ENCODE data around the gene TP53I11.

TP53I11 gene, protein sequence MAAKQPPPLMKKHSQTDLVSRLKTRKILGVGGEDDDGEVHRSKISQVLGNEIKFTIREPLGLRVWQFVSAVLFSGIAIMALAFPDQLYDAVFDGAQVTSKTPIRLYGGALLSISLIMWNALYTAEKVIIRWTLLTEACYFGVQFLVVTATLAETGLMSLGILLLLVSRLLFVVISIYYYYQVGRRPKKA

DNA sequence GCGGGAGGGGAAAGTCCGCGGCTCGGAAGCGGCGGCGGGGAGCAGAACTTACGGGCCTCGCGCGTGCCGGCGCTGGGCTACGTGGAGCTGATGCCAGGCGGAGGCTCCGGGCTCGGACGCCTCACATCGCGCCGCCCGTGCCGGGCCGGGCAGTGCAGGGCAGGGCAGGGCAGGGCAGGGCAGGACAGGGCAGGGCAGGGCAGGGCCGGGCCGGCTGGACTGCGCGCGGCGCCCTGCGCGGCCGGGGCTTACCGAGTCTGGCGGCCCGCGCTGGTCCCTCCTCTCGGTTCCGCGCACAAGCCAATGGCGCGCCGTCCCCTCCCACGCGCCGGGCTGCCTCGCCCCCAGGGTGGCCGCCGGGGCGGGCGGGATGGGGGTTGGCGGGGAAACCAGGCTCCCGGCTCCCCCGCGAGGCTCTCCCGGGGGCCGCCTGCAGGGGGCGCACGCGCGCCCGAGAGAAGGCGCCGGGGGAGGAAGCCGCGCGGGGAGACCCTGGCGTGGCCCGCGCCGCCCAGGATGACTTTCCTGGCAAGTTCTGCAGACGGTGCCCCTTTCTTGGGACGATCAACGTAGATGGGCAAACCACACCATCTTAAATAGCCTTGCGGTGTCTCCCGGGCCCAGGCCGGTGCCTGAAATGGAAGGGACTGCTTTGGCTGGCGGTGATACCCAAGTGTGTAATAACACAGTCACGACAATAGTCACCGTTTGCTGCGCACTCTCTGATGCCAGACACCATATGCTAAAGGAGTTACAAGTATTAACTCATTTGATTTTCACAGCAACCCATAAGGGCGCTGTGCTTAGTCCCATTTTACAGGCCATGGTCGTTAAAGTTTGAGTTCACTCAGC lies at the start of gene TP53I11:
Gene TP53I11, minus strand, starts transcription at position 259 of the 852 bp plus-strand sequence. CDS start 12,548 bp downstream, outside the sequence.
- peak; percentile 52 to 69 for DNase-seq (ENCODE audit: low read depth in 2 of 2)

DNA sequence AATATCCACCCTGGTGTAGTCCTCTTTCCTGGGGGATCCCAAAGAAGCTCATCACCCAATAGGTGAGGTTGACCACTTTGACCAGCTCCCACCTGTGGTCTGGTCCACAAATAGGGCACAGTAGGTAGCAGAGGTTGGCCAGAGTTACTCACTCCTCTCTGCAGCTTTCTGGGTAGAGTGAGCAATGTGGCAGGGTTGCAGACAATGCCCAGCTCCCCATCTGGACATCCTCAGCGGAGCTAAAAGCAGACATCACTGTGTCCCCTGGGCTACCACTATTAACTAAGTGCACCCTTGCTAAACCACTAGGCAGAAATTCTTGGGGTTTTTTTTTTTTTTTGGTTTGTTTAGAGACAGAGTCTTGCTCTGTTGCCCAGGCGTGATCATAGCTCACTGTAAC lies 48.4 kb upstream of the TP53I11 start:
- DNase-seq (ENCODE audit: low read depth in 2 of 2), result no peak

DNA sequence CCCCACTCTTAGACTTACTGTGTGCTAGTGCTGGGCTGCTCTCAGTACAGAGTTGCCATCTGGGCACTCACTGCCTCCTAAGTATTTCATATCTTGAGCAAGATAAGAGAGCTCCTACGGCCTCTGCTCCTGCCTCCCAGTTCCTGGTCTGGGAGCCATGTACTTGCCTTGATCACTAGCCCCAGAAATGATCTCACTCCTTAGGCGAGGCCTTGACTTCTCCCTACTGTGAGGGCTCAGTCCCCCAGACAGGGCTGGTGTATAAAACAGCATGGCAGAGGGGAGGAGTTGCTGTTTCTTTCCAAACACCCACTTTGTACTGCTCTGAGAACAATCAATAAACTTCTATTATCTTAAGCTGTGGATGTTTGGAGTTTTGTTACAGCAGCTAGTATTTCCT lies 47.4 kb upstream of the TP53I11 start:
- DNase-seq (ENCODE audit: low read depth in 2 of 2), result no peak

DNA sequence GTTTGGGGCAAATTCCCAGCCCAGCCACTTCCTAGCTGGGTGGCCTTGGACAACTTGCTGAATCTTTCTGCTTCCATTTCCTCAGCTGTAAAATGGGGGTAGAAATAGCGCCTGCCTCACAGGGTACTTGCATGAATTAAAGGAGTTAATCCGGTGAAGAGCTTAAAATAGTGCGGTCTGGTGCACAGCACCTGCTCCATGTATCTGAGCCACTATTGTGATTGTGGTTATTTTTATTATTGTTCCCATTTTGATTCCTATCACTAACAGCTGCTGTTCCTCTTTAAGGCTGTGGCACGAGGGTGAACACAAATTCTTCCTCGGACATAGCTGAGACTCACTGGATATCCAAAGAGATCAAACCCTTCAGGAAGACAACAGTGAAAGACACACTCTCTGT lies 46.9 kb upstream of the TP53I11 start:
- DNase-seq (ENCODE audit: low read depth in 2 of 2), result no peak

DNA sequence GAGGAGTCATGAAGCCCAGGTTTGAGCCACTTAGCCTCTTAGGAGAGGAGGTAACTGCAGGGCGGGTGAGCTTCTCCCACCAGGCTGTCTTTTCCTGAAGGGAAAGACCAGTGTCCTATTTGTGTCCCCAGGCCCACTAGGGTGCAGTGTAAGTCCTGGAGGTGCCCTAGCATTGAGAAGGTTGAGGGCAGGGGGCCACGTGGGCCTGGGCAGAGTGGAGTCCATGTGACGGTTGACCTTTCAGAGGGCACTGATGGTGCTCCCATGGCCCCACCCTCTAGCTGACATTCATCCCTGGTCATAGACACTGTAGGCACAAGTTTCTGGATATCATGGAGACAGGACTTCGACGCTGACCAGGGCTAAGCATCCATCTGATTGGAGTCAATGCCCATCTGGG lies 44.1 kb upstream of the TP53I11 start:
- DNase-seq (ENCODE audit: low read depth in 2 of 2), result no peak

DNA sequence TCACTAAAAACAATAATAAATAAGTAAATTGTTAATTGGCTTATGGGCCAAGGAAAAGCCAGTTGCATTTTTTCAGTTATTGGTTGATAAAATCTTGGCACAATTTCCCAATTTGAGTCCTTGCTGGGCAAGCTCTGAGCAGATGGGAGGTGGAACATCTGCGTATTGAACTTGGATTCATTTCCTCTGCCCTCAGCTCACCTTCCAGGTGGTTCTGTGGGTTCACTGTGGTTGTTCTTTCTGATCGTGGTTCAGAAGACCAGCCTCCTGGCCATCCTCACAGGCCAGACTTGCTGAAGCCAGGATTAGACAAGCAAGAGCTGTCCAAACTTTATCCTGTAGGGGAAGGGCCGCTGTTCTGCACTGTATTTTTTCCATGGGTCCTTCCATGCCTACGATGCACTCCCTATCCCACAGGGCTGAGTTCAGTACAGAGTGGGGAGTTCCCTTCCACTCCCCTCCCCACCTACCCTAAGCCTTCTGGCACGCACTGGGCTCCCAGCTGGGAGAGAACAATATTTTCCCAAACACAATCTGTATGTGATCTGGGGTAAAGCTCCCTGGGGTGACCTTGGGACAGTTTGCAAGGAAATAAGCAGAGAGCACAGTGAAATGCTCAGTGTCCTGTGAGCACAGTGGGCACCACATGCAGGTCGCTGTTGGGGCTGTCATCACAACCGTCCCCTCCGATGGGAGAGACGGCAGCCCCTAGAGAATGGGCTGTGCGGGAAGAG lies 43.5 kb upstream of the TP53I11 start:
- DNase-seq (ENCODE audit: low read depth in 2 of 2), result no peak

DNA sequence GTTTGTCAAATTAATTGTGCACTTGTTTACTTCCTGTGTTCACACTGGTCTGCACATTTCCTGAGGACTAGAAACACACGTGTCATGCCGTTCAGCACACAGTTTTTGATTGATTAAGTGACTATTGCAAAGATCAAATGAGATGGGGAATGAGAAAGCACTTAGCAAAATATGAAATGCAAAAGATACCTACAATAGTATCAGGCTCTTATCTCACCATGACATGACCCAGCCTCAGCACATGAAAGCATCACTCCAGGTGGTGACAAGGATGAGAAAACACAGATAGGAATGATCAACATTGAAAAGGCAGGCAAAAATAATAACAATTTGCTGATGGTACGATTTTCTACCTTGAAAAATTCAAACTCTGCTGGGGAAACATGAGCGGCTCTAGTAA lies 42.1 kb upstream of the TP53I11 start:
- DNase-seq (ENCODE audit: low read depth in 2 of 2), result no peak

DNA sequence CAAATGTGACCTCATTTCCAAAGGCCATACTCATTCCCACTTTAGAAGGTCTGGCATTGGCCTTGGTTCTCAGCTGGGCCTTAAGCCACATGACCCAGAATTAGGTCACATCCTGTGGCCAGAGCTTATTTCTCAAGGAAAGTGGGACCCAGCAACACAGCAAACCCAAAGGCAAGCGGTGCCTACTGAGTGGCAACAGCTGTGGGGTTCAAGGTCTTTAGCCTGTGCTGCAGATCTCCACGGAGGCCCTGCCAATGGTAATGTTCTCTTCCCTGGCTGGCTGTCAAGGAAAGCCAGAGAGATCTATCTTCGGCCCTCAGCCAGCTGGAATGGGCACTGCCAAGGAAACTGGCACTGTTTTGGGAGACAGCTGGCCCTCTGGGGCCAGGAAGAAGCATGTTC lies 41.5 kb upstream of the TP53I11 start:
- no peak for DNase-seq (ENCODE audit: low read depth in 2 of 2)

DNA sequence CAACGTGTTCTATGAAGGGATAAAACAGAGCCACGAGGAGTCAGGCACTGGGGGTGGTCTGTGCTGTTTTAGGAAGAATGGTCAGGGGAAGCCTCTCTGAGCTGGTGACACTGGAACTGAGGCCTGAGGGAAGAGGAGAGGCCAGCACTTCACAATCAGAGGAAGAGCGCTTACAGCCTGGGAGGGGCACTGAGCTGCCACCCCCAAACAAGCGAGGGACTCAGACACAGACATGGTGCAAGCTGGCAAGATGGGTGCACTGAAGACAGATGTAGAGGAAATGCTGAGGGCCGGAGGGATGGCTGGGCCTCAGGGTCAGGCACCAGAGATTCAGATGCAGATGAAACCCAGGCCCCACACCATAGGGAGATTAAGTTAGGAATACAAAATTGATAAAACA lies 40.0 kb upstream of the TP53I11 start:
- no peak for DNase-seq (ENCODE audit: low read depth in 2 of 2)

DNA sequence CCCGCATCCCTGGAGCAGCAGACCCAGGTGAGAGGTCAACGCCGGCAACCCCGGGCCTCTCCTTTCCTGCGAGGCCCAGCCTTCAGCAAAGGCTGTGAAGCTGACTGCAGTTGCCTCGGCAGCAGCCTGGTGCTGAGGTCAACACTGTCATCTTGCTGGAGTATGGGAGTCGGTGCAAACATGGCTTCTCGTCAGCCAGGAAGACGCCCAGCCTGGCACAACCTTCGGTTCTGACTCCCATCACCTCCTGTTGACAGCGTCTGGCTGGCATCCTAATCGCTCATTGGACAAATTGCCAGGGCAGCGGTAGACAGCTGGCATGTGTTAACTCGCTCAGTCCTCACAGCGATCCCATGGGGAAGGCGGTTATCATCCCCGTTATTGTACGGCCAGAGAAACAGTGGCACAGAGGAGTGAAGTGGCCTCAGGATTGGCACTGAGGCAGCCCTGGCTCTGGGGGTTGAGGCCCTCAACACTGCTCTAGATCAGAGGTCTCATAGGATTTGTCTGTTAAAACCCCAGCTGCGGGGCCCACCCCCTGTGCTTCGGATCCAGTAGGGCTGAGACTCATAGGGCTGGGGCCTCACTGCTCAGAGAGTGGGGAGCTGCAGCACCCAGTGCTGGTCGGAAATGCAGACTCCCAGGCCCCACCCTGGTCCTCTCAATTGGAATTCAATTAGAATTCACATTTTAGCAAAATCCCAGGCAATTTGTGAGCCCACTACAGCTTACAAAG lies 39.3 kb upstream of the TP53I11 start:
- DNase-seq (ENCODE audit: low read depth in 2 of 2), result no peak

DNA sequence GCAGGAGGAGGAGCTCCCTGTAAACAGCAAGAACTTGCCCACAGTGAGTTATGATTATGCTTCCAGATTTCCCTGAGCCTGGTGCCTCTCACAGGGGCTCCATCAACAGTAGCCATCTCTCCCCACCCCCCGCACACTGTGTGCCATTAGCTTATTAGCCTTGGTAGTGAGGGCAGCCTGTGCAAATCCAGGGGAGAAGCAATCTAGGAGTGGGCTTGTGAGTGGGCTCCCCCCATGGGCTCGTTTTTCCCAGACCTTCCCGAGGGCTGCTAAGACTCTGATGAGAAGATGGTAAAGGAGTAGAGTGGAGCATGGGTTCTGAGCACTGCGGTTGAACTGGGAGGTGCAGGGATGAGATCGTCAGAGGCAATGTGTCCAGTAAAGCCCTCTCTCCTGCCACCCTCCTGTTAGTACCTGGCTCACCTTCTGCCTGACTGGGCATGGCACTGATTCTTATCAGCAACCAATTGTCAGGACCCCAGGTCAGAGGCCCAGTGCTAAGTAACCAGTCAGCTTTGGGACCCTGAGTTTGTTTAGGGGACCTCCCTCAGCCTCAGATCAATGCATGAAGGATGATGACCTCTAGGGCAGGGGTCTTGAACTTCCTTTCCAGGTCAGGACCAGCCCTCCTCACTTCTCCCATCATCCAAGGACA lies 38.4 kb upstream of the TP53I11 start:
- no peak for DNase-seq (ENCODE audit: low read depth in 2 of 2)

DNA sequence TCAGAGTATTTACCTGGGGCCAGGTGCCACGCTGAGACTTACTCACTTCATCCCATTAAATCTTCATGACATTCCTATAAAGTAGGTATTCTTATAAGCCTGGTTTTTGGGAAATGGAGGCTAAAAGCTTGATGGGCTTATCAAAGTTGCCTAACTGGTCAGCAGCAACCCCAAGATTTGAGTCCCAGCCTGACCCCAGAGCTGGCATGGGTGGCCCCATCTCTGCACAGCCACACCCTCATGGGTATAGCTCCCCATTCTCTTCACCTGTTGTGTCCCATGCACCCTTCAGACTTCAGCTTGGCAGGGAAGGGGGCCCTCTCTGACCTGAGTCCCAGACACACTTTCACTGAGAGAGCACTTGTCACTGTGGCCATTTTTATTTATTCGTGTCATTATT lies 37.4 kb upstream of the TP53I11 start:
- no peak for DNase-seq (ENCODE audit: low read depth in 2 of 2)

DNA sequence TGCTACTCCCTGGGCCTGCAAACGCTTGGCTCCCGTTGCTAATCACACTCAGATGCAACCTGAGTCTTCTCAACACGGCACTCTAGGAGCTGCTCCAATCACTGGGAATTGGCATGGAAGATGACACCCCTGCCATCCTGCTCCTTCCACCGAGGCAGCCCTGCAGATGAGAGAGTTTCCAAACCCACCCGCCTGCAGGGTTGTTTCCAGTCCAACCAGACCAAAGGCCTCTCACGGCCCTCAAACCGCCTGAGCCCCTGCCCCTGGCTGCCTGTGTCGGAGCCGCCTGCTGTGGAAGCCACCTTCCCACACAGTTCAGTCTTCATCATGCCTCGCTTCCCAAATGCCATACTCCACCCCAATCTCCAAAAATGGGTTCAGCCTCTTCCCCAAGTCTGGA lies 36.8 kb upstream of the TP53I11 start:
- DNase-seq (ENCODE audit: low read depth in 2 of 2), result no peak

DNA sequence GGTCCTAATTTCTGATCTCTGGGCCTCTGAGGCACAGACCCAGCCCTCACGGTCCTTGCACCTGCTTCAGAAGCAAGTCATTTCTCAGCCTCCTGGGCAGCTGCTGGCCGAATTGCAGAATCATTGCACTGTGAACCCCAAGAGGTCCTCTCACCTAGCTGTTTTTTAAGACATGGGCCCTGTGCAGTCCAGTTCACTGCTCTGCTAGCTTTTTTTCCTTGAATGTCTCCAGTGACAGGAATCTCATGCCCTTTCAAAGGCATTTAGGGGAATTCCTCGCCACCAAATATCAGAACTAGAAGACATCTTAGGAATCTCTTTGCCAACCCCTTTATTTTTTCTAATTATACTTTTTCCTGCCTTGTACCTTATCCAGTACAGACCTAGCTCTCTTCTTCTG lies 35.6 kb upstream of the TP53I11 start:
- DNase-seq (ENCODE audit: low read depth in 2 of 2), result no peak

DNA sequence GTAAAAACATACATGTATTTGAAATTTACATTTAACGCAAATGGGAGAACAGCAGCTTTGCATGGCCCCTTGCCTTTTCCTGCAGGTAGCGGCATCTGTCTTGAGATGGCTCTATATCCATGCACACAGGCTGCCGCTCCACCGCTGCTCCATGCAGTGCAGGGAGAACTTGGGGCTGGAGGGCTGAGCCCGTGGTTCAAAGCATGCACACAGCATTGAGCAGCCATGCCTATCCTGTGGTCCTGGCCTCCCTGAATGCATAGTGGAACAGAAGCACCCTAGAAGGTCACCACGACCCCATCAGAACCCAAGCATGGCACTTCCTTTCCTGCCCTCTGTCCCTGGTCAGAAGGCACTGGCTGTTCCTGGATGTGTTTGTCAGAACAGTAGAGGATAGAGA lies 35.0 kb upstream of the TP53I11 start:
- DNase-seq (ENCODE audit: low read depth in 2 of 2), result no peak

DNA sequence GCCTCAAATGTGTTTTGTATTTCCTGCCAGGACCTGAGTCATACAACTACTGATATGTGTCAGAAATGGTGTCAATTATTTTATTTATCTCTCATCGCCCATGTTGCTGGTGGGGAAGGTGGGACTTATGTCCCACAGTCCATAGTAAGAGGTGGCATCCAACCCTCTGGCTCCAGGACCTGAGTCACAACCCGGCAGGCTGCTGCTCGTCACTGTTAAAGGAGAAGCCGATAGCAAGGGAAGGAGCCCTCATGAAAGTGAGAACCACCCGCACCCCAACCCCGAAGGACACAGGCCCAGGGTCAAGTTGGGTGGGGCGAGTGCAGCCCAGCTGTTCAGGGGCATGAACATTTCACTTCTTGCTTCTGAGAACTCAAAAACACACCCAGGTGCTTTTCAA lies 33.1 kb upstream of the TP53I11 start:
- DNase-seq (ENCODE audit: low read depth in 2 of 2), result no peak

DNA sequence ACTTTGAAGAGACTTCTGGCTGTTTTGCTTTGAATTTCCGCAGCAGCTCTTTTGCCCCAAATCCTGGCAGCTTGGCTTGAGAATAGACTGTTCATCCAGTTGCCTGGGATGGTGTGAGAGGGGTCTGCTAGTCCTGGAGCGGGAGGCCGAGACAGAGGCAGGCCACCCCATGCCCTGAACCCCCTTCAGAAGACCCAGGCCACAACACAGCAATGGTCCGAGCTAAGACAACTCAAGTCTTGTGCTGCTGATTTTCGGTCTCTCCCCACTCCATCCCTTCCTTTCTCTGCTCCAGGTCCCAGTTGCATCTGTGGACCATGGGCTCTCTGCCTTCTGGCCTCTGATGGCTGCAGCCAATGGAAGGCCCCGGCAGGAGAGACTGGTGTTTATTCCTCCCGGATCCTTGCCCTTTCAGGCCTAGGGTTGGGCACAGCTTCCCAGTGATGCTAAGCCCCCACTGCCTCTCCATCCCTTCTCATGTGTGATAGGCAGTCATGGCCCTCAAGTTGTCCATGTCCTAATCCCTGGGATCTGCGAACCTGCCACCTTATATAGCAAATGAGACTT lies 31.9 kb upstream of the TP53I11 start:
- no peak for DNase-seq (ENCODE audit: low read depth in 2 of 2)

DNA sequence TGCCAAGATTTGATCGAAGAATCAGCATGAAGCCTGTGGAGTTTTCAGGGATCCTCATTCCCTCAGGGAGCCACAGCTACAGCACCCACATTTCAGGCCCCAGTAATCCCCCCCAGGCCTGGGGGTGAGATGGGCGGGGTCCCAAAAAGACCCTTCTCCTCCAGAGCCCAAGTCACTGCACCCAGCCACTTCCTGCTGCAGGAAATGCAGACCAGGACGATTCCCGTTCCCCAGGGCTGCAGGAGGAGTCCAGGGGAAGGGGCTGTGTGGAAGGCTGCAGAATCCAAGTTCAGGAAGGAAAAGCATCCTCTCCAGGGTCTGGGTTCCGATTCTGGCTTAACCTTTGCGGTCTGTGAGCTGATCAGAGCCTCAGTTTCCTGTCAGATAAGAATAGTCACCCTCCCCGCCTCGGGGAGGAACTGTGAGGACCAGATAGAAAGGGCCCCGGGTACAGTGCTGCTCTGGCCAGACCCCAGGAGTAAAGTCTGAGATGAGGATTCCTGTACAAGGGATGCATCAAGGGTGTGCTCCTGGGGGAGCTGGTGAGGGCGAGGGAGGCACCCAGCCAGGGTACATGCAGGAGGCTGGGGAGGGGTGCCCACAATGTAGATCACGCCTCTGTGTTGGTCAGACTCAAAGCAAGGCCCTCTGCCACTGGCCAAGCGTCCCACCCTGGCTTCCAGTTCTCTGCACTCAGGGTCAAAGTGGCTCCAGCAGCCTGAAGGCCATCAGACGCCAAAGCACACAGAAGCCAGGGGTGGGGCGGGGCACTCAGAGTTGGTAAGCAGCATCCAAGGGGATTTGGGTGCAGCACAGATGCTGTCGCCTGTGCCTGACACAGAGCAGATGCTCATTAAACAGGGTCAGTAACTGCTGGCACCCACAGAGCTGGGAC lies 30.1 kb upstream of the TP53I11 start:
- DNase-seq (ENCODE audit: low read depth in 2 of 2), result no peak

DNA sequence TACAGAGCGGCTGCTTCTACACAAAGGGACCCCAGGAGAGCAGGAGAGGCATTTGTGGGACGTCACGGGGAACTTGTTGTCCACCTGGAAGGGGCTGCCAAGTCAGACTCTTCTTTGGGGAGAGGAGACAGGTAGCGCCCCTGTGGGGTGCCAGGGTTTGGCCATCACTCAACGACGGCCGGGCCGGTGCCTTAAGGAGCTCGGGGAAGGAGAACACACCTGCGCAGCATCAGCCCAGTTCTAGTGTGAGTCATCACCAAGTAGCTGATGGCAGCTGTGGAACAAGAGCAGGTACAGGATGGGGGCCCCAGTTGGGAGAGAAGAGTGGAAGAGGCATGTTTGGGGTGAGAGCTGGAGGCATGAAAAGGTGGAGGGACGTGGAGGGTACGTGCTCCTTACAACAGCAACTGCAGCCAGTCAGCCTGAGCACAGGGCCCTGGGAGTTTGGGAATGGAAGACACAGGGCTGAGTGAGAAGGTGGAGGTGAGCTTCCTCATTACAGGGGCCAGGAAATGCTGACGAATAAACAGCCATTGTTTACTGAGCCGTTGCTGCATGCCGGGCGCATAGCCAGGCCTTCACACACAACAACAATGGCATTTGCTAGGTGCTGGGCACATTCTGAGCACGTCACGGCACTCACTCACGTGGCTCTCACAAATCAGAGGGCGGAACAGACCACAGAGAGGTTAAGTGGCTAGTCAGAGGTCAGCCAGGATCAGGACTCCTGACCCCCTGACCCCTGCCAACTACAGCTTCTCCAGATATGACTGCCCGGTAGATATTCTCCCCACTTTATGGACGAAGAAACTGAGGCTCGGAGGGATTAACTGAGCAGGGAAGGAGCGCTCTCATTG lies 29.1 kb upstream of the TP53I11 start:
- no peak for DNase-seq (ENCODE audit: low read depth in 2 of 2)
